SW 1271 (cell line): ENCODE data around the gene MALSU1.
A peak's percentile ranks its signal among the peaks of the same experiment; 100 is the strongest.
"Not testable (repeated sequence)": the region's sequence is repeated elsewhere in the genome, so short reads cannot be mapped to it uniquely, and the experiment has no call there.

Experiments used
- DNase-seq, 2 experiments: peaks; one replicate each; lab custom pipeline; 2025; lab: John Stamatoyannopoulos, UW

MALSU1 gene

GRCh38 chr7:23285657-23286646, 13.2 kb upstream of the MALSU1 start:
- no peak for DNase-seq

GRCh38 chr7:23287612-23288011, 11.5 kb upstream of the MALSU1 start:
- DNase-seq = no peak

GRCh38 chr7:23290993-23291392, 8.1 kb upstream of the MALSU1 start:
- no peak for DNase-seq

- no peak for DNase-seq
These were observed 7.1 kb upstream of the MALSU1 start for GRCh38 chr7:23291957-23292560.

GRCh38 chr7:23292623-23293022, 6.5 kb upstream of the MALSU1 start:
- DNase-seq = no peak

GRCh38 chr7:23293500-23294073, 5.6 kb upstream of the MALSU1 start:
- DNase-seq = no peak

GRCh38 chr7:23294549-23295400, 4.4 kb upstream of the MALSU1 start:
- no peak for DNase-seq

GRCh38 chr7:23295401-23295697, 3.8 kb upstream of the MALSU1 start:
- no peak for DNase-seq

GRCh38 chr7:23298141-23298881, 828 bp upstream of the MALSU1 start:
- DNase-seq = peak; percentile 27 to 71

- DNase-seq = no peak
These were observed 696 bp downstream of the MALSU1 start for GRCh38 chr7:23299770-23300300.

GRCh38 chr7:23306936-23307521, 7.9 kb downstream of the MALSU1 start:
- DNase-seq = no peak

- no peak for DNase-seq
These were observed 9.6 kb downstream of the MALSU1 start for GRCh38 chr7:23308754-23309153.

- DNase-seq = not testable (repeated sequence)
These were observed 13.0 kb downstream of the MALSU1 start for GRCh38 chr7:23312141-23312540.

GRCh38 chr7:23315366-23315765, 16.2 kb downstream of the MALSU1 start:
- DNase-seq = no peak

- no peak for DNase-seq
These were observed 32.0 kb downstream of the MALSU1 start for GRCh38 chr7:23331132-23331531.

- no peak for DNase-seq
These were observed 33.1 kb downstream of the MALSU1 start for GRCh38 chr7:23332193-23332592.

- DNase-seq = no peak
These were observed 33.9 kb downstream of the MALSU1 start for GRCh38 chr7:23332910-23333612.

GRCh38 chr7:23333671-23334246, 34.6 kb downstream of the MALSU1 start:
- DNase-seq = peak; percentile 25 to 76

- peak; percentile 82 to 97 for DNase-seq
These were observed 35.4 kb downstream of the MALSU1 start for GRCh38 chr7:23334482-23335056.
